ENCODE measurements around the gene SPRR1B.
"Not testable (repeated sequence)": the region's sequence is repeated elsewhere in the genome, so short reads cannot be mapped to it uniquely, and the experiment has no call there.

SPRR1B gene

GRCh38 chr1:153040950-153041631, 10.1 kb downstream of the SPRR1B start, which contains the start of gene SPRR2D:
Gene SPRR2D, minus strand, starts transcription at chr1:153041120. Its CDS starts 774 bp downstream, at chr1:153040346.
- no peak for DNase-seq (ENCODE audit: low spot score)

GRCh38 chr1:153049211-153049610, 18.2 kb downstream of the SPRR1B start:
- no peak for DNase-seq (ENCODE audit: low spot score)

GRCh38 chr1:153056111-153056510, 25.1 kb downstream of the SPRR1B start:
- not testable (repeated sequence) for DNase-seq (ENCODE audit: low spot score)

GRCh38 chr1:153057375-153057774, 26.4 kb downstream of the SPRR1B start, which contains the start of gene SPRR2A:
Gene SPRR2A, minus strand, starts transcription at chr1:153057512. Its CDS starts 777 bp downstream, at chr1:153056735.
- no peak for DNase-seq (ENCODE audit: low spot score)

- no peak for DNase-seq (ENCODE audit: low spot score)
Observed at GRCh38 chr1:153058154-153058553, 27.2 kb downstream of the SPRR1B start.

DNA sequence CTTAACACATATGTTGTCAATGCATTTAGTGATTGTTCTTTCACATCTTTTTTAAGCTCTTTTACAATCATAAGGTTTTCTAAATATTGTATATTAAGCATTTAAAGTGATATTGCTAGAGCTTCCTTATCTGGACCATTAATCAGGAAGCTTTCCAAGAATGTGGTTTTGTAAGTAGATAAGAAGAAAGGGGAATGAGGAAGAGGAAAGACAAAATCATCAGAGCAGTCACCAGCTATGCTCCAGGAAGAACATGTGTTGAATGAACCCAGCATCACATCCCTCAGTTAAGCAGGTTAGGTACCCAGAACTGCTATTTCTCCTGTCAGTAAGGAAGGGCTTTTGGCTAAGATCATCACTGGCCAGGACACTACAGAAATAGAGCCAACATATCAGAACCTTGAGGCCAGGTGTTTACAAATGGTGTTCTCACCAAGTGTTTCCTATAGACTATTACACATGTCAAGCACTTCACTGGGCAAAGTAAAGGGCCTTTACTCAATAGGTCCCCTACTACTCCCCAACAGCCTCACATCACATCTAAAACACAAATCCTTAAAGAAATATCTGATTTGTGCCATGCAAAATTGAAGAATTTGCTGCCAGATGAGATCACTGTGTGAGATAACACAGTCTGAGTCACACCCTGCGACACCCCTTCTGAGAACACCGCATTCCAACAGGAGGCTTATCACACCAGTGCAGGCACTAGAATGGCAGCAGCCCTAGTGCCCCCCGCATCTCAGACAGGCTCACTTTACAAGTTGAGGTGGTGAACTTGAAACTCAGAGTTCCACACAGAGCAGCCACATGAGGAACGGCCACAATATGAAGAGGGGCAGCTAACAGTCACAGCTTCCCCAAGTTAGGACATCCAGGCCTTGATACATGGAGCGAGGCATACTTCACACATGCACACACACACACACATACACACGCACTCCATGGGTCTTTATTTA, 28.1 kb downstream of the SPRR1B start:
- no peak for DNase-seq (ENCODE audit: low spot score)

DNA sequence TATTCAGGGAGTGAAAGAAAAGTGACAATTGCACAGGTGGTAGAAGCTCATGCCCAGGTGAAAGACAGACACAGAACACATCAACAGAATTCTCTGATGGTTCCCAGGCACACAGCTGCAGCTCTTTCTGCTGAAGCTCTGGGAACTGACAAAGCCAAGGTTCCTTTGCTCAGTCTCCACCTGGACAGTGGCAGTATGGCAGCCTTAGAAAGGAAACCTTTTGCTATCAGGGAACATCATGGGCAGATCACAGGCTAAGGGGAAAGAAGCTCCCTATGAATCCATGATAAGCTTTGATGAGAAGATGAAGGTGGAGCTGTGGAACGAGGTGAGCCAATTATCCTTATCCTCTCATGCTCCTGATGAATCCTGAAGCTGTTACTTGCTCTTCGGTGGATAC, 39.2 kb downstream of the SPRR1B start:
- DNase-seq (ENCODE audit: low spot score), result no peak

DNA sequence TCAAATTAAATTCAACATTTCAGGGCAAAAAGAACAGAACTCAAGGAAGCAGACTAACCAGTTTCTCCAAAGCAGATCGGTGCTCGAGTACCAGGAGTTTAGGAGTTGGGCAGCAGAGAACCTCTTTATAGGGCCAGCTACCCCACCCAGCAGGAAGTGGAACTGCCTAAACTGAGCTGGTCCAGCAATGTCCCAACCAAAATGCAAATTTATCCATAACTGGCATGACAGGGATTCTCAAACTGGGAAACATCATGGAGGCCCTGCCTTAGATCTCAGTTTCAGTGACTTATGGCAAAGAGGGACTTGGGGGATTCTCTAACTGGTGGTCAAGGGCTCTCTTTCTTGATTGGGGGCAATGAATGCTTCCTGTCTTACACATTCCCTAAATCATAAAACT, 40.5 kb downstream of the SPRR1B start, which contains the start of gene SPRR2B:
Gene SPRR2B (minus strand): TSS at position 101 of the 400 bp plus-strand sequence. CDS start 772 bp downstream, outside the sequence.
- DNase-seq (ENCODE audit: low spot score), result no peak

DNA sequence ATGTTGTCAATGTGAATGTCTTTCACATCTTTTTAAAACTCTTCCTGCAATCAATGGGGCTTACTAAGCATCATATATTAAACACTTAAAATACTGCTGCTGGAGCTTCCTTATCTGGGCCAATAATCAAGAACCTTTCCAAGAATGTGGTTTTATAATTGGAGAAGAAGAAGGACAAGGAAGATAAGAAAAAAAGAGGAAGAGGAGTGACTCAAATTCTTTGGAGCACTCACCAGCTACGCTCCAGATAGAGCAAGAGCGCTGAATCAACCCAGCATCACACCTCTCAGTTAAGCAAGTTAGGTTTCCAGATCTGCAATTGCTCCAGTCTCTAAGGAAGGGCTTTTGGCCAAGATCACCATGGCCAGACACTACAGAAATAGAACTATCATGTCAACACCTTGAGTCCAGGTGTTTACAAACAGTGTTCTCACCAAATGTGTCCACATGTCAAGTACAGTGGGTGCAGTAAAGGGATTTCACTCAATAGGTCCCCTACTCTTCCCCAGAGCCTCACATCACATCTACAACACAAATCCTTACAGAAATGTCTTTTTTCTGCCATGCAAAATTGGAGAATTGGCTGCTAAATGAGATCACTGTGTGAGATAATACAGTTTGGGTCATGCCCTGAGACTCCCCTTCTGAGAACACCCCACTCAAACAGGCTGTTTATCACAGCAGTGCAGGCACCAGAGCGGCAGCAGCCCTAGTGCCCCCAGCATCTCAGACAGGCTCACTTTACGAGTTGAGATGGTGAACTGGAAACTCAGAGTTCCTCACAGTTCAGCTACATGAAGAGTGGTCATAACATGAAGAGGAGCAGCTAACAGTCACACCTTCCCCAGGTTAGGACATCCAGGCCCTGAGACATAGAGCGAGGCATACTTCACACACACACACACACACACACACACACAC, 42.1 kb downstream of the SPRR1B start:
- no peak for DNase-seq (ENCODE audit: low spot score)

GRCh38 chr1:153081736-153082135, 50.7 kb downstream of the SPRR1B start:
- no peak for DNase-seq (ENCODE audit: low spot score)
